GM21529 (cell line): ENCODE results near the gene RMI2.

Experiments
- ATAC-seq: cut with Tn5 transposase; IDR thresholded peaks from one replicate; pipeline ENCODE4 v1.9.1; 2021; ENCODE audit not compliant: unreplicated experiment

Gene RMI2

GRCh38 chr16:11309895-11310633 is 35.2 kb upstream of the RMI2 start:
- ATAC-seq = peak; percentile 39

- no peak for ATAC-seq
These were observed 34.7 kb upstream of the RMI2 start for GRCh38 chr16:11310634-11310977.

- peak; percentile 42 for ATAC-seq
These were observed 34.2 kb upstream of the RMI2 start for GRCh38 chr16:11310997-11311561.

- no peak for ATAC-seq
These were observed 32.4 kb upstream of the RMI2 start for GRCh38 chr16:11312718-11313492.

- ATAC-seq = no peak
These were observed 31.6 kb upstream of the RMI2 start for GRCh38 chr16:11313493-11314308.

- no peak for ATAC-seq
These were observed 30.9 kb upstream of the RMI2 start for GRCh38 chr16:11314309-11314894.

- no peak for ATAC-seq
These were observed 29.7 kb upstream of the RMI2 start for GRCh38 chr16:11315510-11315909.

- ATAC-seq = no peak
These were observed 28.8 kb upstream of the RMI2 start for GRCh38 chr16:11316331-11317015.

GRCh38 chr16:11318817-11319216 is 26.4 kb upstream of the RMI2 start:
- no peak for ATAC-seq

GRCh38 chr16:11319529-11320146 is 25.6 kb upstream of the RMI2 start:
- no peak for ATAC-seq

- ATAC-seq = no peak
These were observed 25.1 kb upstream of the RMI2 start for GRCh38 chr16:11320170-11320569.

- ATAC-seq = no peak
These were observed 23.6 kb upstream of the RMI2 start for GRCh38 chr16:11321662-11322061.

GRCh38 chr16:11322823-11323222 is 22.4 kb upstream of the RMI2 start:
- no peak for ATAC-seq

- ATAC-seq = no peak
These were observed 21.5 kb upstream of the RMI2 start for GRCh38 chr16:11323551-11324336.

- ATAC-seq = no peak
These were observed 19.7 kb upstream of the RMI2 start for GRCh38 chr16:11325404-11326083.

- no peak for ATAC-seq
These were observed 19.0 kb upstream of the RMI2 start for GRCh38 chr16:11326084-11326736.

GRCh38 chr16:11326737-11327276 is 18.5 kb upstream of the RMI2 start:
- ATAC-seq = no peak
